ENCODE measurements around the gene GOLGA2.

Gene GOLGA2

DNA sequence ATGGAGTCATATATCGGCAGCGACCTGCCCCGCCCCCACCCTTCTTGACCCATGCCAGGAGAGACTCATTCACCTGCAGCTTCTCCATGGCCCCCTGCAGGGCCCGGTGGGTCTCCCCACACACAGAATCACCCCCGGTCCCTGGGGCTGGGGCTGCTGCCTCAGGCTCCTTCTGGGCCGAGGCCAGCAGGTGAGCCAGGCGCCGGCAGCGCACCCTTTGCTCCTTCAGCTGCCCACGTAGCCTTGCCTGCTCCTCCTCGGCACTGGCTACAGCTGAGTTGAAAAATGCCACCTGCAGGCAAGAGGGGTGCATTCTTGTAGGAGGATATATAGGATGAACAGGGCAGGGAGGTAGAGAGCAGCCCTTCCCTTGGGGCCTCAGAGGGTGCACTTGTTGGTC lies 17.9 kb downstream of the GOLGA2 start:
- DNase-seq (ENCODE audit: low read depth), result no peak

DNA sequence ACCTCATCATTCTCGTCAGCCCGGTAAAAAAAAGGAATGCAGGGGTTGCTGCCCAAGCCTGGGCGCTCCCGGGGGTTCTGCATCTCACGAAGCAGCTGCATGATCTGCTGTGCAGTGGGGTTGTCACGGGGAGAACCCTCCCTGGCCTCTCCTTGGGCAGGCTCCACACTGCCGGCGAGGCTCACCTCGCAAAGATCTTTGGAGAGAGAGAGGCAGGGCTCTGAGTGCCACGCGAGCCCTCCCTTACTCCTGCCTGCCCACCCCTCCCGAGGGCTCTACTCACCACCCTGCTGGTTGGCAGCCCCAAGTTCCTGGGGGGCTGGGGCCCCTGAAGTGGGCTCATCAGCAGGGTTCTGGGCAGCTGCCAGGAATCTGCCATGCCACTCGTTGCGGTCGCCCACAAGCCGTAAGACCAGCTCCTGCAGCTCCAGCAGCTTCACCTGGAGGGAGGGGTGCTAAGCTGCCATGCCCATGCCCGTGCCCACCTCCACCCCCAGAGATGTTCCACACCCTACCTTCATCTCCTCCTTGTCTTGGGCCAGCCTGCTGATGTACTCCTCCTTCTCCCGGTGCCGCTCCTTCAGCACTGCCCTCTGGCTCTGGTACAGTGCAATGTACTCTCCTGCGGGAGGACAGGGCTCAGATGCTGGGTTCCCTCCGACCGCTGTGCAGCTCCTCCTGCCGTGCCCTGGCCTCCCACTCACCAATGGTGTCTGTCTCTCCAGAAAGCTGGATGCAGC lies 18.6 kb downstream of the GOLGA2 start:
- DNase-seq (ENCODE audit: low read depth), result no peak

DNA sequence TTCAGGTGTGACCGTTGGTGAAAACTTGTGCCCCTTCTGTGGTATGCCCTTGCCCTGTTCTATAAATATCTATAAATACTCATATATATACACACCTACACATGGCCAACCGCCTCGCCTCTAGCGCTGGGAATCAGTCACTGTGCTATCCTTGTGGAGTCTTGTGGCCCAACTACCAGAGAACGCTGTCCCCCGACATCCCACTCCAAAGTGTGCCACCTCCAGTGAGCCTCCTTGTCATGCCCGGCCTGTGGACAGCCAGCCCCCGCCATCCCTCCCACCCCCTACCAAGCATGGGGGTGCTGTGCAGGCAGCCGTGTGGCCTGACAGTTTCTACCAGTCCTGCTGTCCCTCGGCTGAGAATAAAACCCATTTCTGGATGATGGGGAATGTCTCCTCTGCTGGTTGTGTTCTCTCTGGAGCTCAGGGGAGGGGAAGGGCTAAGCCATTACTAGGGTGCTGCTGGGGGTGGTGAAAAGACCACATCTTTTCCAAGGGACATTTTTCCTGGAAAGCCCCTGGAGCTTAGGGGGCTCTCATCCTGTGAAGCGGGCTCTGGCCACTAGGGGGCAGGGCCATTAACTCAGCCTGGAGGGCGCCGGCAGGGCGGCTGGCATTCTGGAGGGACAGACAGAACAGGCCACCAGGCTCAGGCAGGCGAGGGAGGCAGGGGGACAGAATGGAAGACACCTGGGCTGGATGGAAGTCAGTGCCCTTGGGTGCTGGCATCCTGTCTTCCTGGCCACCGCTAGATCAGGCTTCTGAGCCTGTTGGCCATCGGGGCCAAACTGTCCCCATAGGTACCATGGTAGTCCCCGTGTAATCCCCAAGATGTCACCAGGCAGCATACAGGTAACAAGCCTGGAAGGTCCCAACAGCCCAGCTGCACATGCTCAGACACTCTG lies 20.7 kb downstream of the GOLGA2 start:
- peak; percentile 37 for DNase-seq (ENCODE audit: low read depth)

DNA sequence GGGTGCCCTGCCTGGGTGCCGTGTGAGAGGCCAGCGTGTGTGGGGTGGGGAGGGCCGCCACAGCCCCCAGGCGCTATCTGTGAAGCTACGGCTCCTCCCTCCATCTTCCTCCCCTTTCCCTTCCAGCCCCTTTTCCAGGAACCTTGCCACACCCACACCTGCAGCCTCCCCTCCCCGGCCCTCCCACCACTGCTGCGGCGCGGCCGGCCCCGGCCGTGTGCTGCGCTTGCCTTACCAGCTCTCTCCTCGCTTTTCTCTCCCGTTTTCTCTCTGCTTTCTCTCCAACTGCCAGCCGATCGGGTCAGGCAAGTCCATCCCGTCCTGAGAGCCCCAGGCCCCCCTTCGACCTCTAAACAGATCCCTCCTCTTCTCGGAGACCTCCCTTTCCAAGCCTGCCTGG lies 21.4 kb downstream of the GOLGA2 start:
- no peak for DNase-seq (ENCODE audit: low read depth)

DNA sequence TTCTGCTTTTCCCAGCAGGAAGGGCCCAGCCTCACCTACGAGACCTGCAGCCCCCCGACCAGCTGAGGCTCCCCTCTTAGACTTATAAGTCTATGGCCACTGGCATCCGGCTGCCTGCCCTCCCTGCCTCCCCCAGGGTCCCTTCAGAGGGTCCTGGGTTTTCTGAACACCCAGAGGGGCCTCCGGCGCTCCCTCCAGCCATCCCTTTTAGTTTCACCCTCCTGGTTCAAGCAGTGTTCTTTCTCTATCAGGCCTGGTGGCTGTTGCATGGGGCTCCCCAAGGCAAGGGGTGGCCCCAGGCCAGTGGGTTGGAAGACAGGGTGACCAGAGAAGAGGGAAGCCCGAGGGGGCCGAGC lies 21.8 kb downstream of the GOLGA2 start:
- DNase-seq (ENCODE audit: low read depth), result no peak

DNA sequence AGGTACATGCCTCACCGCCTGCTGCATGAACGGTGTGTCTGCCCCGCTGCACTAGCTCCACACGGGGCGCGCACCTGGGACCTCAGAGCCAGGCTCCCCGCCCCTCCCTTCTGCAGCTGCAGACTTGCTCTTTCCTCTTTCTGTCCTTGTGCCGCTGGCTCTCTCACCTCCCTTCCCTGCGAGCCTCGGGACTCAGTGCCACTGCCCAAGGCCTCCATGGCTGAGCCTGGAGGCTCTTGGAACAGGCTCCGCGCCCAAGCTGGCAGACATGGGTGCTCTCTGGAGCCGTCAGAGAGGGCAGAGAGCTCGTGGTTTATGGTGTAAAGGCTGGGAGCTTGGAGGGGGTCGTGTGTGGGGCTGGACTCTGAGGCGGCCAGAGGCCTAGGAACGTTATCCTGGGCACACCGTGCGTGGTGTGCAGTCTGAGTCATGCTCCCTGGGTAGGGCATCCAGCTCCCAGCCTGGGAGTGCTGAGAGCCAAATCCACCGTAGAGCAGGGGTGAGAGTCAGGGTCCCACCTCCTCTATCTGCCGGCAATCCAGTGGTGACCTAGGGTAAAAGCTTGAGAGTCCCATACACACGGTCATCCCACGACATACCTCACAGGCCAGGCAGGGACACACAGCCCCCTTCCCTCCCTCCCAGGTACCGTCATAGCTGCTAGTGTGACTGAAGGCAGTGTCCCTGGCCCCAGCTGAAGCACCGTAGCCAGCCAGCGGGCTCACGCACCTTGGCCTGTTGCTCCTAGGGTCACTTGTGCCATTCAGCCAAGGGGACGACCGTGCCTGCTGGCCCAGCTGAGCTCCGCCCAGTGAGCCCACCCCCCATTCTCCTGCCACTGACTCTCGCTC lies 22.4 kb downstream of the GOLGA2 start:
- DNase-seq (ENCODE audit: low read depth), result no peak

DNA sequence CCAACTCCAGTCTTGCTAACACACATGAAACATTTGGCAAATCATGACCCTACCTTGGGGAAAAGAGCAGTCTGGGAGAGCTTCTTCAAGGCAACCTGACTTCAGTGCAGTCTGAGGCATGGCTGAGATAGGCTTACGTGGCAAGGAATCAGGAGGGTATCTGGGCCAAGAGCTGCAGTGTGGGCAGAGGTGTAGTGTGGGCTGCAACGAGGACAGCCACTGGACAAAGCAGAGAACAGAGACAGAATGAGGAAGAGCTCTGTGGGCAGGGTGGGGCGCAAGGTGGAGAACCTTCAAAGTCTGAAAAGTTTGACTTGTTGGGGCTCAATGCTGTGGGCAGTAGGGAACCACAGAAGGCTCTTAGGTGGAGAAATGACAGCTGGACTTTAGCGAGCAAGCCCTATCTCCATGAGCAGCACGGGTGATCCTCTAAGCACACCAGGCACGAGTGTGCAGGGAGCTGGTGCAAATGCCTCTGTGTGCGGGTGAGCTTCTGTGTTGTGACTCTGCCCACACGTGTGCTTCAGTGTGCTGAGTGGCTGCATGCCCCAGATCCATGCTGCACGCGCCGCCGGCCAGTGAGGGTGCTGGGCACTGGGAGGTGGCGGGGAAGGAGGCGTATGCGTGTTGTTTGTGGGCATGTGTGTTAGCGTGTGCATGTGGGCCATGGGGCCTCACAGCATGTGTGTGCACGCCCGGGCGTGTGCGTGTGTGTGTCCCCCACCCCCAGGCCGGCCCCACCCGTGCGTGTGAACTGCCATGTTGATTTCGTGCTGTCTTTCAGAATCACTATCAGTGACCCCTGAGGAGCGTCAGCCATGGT lies 23.3 kb downstream of the GOLGA2 start:
- DNase-seq (ENCODE audit: low read depth), result no peak

DNA sequence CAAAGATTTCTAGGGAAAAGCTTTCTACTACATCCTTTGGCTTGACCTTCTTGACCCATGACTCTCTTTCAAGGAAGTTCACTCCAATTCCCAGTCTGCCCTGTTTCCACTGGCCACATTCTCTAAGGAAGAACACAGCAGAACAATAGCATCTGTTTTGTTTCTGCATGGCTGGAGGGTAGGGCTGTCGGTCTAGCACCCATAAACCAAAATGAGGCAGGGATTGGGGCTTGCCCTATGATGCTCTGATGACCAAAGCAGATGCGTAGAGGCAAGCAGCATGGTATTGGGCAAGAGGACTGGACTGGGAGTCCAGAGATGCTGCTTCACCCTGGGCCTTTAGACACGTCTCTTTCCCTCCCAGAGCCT lies 24.1 kb downstream of the GOLGA2 start:
- no peak for DNase-seq (ENCODE audit: low read depth)

DNA sequence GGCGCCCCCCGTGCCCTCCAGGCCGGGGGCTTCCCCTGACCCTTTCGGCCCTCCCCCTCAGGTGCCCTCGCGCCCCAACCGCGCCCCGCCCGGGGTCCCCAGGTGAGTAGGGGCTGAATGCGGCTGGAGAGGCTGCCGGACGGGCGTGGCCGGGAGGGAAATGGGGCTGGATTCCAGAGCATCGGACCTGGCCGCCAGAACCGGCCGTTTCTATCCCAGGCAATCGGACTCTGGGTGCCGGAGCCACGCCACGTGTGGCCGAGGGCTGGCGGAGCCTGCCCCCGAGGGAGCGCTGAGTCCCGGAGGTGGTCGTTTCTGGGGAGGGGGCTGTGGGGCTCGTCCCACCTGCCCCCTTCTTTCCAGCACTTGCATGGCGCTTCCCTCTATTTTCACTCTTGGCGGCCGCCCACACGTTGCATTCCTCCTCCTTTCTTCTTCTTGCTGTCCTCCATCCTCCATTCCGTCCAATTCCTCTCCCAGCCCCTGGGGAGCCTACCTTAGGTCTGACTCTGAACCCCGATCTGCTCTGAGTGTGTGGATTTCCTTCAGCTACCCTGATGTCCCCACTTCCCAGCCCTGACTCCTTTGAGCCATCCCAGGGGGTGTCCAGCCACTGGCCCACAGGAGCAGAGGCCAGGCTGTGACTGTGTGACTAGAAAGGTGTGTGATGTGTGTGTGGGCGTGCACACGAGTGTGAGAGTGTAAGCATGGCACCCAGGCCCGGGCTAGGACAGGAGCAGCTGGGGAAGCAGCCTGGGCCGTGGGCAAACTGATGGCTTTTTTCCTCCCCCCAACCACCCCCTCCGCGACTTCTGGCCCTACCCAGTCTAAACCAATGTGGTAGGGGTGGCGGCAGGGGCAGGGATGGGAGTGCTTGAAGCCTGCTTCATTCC lies 24.7 kb downstream of the GOLGA2 start:
- no peak for DNase-seq (ENCODE audit: low read depth)

DNA sequence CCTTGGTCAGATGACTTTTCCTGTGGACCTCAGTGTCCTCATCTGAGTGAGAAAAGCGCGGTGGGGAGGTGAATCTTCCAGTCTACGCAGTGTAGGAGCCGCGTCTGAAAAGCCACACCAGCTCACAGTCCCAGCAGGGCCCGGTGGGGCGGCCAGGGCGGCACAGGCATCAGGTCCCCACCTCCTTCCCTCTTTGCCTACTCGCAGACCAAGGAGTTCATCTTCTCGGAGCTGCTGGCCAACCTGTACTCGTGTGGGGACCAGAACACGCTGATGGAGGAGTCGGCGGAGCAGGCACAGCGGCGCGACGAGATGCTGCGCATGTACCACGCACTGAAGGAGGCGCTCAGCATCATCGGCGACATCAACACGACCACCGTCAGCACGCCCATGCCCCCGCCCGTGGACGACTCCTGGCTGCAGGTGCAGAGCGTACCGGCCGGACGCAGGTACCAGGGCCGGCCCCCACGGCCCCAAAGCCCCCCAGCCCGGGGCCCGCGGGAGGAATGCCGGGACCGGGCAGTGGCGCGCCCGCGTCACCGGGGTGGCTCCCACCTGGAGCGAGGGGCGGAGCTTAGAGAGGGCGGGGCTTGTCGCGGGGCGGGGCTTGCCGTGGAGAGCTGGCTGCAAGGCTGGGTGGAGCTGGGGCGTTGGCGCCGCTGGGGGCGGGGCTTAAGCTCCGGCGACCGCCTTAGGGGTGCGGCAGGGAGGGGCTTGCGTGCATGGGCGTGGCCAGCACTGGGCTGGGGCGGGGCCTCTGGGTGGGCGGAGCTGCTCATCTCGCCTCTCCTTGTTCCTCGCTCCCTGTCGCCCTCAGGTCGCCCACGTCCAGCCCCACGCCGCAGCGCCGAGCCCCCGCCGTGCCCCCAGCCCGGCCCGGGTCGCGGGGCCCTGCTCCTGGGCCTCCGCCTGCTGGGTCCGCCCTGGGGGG lies 25.6 kb downstream of the GOLGA2 start:
- peak; percentile 99 for DNase-seq (ENCODE audit: low read depth)

DNA sequence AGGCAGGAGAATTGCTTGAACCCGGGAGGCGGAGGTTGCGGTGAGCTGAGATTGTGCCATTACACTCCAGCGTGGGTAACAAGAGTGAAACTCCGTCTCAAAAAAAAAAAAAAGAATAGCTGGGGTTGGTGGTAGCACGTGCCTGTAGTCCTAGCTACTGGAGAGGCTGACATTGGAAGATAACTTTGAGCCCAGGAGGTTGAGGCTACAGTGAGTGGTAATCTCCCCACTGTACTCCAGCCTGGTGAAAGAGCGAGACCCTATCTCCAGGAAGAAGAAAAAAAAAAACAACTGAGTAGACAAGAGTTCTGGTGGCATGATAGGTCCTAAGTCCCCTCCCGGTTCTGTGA lies 26.3 kb downstream of the GOLGA2 start:
- no peak for DNase-seq (ENCODE audit: low read depth)

DNA sequence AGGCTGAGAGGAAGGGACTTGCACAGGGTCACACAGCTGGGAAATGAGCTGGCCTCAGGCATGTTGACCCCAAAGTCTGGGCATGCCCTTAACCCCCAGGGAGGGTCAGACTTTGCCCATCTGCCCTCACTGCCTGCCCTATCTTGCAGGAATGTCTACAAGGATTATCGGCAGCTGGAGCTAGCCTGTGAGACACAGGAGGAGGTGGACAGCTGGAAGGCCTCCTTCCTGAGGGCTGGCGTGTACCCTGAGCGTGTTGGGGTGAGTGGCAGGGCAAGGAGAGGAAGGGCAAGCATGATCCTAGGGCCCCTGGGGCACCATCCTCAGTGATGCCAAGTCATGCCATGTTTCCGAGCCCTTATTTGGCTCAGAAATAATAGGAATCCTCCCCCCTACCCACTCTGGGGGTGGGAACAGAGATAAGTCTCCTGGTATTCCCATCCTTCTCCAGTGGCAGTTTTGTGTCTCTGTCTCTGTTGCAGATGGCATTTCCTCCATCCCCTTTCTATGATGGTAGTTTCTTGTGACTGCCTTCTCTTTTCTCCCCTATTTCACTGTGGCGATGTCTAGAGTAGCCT lies 28.5 kb downstream of the GOLGA2 start:
- DNase-seq (ENCODE audit: low read depth), result no peak

DNA sequence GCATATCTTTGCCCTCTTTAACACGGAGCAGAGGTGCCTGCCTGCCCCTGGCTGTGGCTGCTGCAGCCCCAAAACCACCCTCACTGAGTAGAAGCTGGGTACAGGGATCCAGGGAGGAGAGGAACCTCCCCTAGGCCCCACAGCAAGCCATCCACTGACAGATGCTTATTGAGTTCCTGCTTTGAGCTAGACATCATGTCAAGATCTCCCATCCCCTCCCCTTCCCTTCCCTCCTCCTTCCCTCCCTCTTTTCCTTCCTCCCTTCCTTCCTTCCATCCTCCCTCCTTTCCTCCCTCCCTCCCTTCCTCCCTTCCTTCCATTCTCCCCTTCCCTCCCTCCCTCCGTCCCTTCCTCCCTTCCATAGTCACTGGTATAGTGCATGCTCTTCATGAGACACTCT lies 29.3 kb downstream of the GOLGA2 start:
- no peak for DNase-seq (ENCODE audit: low read depth)

DNA sequence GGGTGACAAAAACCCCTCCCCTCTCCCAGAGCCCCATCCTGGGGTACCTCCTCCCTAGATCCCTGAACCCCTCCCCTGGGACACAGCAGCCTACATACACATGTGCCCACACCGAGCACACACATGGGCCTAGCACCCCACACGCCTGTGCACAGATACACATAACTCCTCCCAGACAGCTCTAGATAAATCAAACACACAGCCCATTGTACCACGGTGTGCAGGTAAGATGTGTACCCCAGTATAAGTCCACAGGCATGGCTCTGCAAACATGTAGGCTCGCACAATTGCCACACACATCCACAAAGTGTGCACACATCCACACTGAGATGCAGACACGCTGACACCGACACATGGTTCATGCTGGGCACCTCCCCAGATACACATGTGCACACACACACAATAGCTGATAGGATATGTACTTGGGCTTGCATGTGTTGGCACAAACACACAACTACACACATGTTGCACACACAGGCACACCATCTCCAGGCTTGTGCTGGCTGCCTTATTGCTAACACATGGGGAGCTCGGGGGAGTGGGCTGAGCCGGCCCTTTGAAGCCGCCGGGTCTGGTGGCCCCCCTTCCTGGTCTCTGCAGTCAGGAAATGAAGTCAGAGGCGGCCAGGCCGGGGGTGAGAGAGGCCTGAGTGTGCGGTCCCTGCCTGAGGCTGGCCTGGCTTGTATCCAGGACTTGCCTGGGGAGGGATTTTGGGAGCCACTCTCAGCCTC lies 30.2 kb downstream of the GOLGA2 start:
- DNase-seq (ENCODE audit: low read depth), result no peak

DNA sequence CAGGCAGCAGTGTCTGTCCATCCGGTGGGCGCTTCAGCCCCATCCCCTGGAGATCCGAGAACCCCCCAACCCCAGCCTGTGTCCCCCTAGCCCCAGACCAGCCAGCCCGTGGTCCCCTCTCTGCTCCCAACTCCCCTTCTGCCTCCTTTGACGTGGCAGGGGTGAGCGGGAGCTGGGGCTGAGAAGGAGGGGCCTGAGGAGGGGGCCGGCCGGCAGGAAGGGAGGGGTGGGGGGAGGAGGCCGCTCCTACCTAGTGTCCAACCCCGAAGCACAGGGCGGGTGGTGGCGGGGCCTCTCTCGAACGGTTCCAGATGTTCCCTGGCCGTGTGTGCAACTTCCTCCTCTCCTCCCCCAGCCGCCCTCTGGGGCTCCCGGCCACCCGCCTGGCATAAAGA lies 31.0 kb downstream of the GOLGA2 start:
- no peak for DNase-seq (ENCODE audit: low read depth)

DNA sequence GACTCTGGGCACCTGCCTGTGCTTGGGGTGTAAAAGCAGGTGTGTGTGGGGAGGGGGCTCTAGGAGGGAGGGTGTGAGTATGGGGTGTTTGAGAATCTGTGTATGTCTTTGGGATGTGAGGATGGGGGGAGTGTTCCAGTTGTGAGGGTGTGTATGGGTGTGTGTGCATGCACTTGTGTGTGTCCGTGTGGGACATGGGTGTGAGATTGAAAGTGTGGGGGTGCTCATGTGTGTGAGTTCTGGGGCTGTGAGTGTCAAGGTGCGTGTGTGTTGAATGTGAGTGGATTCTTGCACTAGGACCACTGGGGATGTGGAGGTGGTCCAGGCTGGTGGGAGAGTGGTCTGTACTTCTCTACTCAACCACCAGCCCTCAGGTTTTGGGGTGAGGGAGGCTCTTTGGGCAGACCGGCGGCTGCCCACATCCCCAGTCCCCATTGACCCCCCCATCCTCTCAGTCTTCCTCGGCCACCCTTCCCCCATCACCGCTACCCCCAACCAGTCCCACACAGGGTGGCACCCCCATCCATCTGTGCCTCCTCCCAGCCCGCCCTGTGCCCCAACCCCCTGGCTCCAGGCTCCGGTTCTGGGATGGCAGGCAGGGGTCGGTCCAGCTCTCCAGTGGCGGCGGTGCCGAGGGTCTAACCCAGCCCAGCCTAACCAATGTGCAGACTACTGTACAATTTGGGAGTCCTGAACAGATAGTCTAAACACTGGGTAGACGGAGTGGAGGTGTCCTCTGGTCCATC lies 31.5 kb downstream of the GOLGA2 start:
- DNase-seq (ENCODE audit: low read depth), result no peak

DNA sequence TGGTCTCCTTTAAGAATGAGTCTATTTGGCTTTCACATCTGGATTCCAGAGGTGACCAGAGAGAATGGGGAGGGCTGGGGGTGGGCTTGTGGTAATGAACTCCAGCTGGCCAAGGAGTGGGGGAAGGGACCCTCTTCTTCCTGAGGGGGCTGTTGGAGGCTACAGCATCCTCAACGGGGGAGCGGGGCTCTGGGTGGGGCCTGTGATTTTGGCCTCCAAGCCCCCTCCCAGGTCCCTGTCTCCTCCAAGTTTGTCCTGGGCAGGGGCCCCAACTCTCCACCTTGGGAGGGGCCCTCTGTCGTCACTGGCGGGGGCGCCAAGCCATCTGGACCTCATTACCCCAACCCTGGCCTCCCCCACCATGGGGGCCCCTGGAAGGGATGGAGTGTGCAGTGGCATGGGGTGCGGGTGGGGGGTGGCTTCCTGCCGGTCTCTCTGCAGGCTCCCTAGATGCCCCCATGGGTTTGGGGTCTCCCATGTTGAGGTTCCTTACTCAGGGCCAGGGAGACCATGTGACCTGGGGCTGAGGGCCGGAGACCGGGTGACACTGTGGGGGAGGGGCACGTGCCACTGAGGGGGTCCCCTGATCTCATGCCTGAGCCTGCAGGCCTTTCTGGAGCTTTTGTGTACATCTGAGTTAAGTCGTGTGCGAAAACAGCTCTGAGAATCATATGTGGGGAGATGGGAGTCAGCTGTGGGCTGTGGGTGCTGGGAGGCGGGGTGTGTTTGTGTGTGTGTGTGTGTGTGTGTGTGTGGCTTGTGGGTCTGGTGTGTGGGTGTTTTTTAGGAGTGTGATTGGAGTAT lies 32.4 kb downstream of the GOLGA2 start:
- no peak for DNase-seq (ENCODE audit: low read depth)
